ENCODE data around the gene KMT2C.
"Not testable (repeated sequence)": the region's sequence is repeated elsewhere in the genome, so short reads cannot be mapped to it uniquely, and the experiment has no call there.

GRCh38 chr7:152277687-152278086 lies 158.1 kb downstream of the KMT2C start:
- not testable (repeated sequence) for TF ChIP-seq CTCF (IDR thresholded peaks at IDR 0.05 in 4 of 5, conservative IDR thresholded peaks at IDR 0.05 in 1 of 5); POLR2A (IDR thresholded peaks at IDR 0.05)

Data from gastrocnemius medialis (tissue), 4 donors.